IMR-90 (cell line): ENCODE data around the gene WBP1. TPM values are rescaled to one million over a fixed set of nuclear protein-coding genes. Genes with fewer than 3 reads are reported as not detected.

ENCODE experiments used
- ATAC-seq: fragments of 200-7000 bp; cut with Tn5 transposase; 2 replicates; pipeline ENCODE4 v1.9.1; 2020; ENCODE audit warnings: low read depth, mild to moderate bottlenecking, moderate library complexity
- BruUV-seq: library from RNA; stranded (reverse); fragments of 400-500 nt; replicated peaks from 2 replicates; lab custom pipeline; 2021; lab: Mats Ljungman, UMichigan
- CTCF ChIA-PET: fragments of 300-600 bp; formaldehyde crosslinking; extraction: SDS; loops from one replicate; lab custom pipeline; 2021; ENCODE audit warnings: antibody characterized with exemption; lab: Yijun Ruan, JAX
- POLR2A ChIA-PET: fragments of 300-600 bp; sonication (Branson Sonifier 250); formaldehyde crosslinking; loops from one replicate; lab custom pipeline; 2022; ENCODE audit warnings: antibody characterized with exemption; ENCODE audit not compliant: unreplicated experiment; lab: Charles Lee
- DNase-seq: peaks from one replicate; pipeline ENCODE4 v3.0.0; 2013
- H2AFZ ChIP-seq: replicated peaks from 2 replicates; pipeline ENCODE3; 2013; ENCODE audit warnings: low read length, mild to moderate bottlenecking; ENCODE audit not compliant: poor library complexity
- H2AK5ac ChIP-seq: 2 replicates; pipeline ENCODE4 v1.6.1; 2013; ENCODE audit warnings: low read depth, low read length, inconsistent platforms
- H2AK9ac ChIP-seq: replicated peaks from 2 replicates; pipeline ENCODE3; 2013; ENCODE audit warnings: mild to moderate bottlenecking, low read depth, low read length, moderate library complexity; ENCODE audit not compliant: poor library complexity
- H2BK120ac ChIP-seq: 2 replicates; pipeline ENCODE4 v1.6.1; 2013; ENCODE audit warnings: low read depth, low read length, inconsistent platforms
- H2BK15ac ChIP-seq: 3 replicates; pipeline ENCODE4 v1.6.1; 2013; ENCODE audit warnings: low read depth, low read length, inconsistent platforms
- H2BK20ac ChIP-seq: 2 replicates; pipeline ENCODE4 v1.6.1; 2013; ENCODE audit warnings: low read depth, mild to moderate bottlenecking, inconsistent platforms, low read length, moderate library complexity
- H2BK5ac ChIP-seq: 2 replicates; pipeline ENCODE4 v1.6.1; 2013; ENCODE audit warnings: mild to moderate bottlenecking, low read depth, low read length, inconsistent platforms; ENCODE audit not compliant: poor library complexity, severe bottlenecking
- H3K14ac ChIP-seq: replicated peaks from 2 replicates; pipeline ENCODE4 v1.6.1; 2013; ENCODE audit warnings: low read depth, low read length, inconsistent platforms
- H3K18ac ChIP-seq: 2 replicates; pipeline ENCODE4 v1.6.1; 2013; ENCODE audit warnings: low read depth, low read length, control low read depth
- H3K23ac ChIP-seq: 2 replicates; pipeline ENCODE4 v1.6.1; 2013; ENCODE audit warnings: low read depth, low read length, inconsistent platforms
- H3K27ac ChIP-seq: 2 replicates; pipeline ENCODE4 v1.5.1; 2013; ENCODE audit warnings: mild to moderate bottlenecking, control low read depth, low read length; ENCODE audit not compliant: insufficient read depth
- H3K27me3 ChIP-seq: 2 replicates; pipeline ENCODE4 v1.6.1; 2013; ENCODE audit warnings: low read length; ENCODE audit not compliant: control insufficient read depth, insufficient read depth
- H3K36me3 ChIP-seq: 2 replicates; pipeline ENCODE4 v1.6.1; 2013; ENCODE audit warnings: low read length, mixed read lengths; ENCODE audit not compliant: control insufficient read depth, insufficient read depth
- H3K4ac ChIP-seq: 2 replicates; pipeline ENCODE4 v1.6.1; 2013; ENCODE audit warnings: low read depth, low read length, inconsistent platforms
- H3K4me1 ChIP-seq: 2 replicates; pipeline ENCODE4 v1.6.1; 2013; ENCODE audit warnings: low read length, mixed read lengths; ENCODE audit not compliant: control insufficient read depth, insufficient read depth
- H3K4me2 ChIP-seq: 2 replicates; pipeline ENCODE4 v1.6.1; 2013; ENCODE audit warnings: low read depth, mild to moderate bottlenecking, control low read depth, low read length, moderate library complexity
- H3K4me3 ChIP-seq: 2 replicates; pipeline ENCODE4 v1.5.1; 2013; ENCODE audit warnings: low read depth, mild to moderate bottlenecking, control low read depth, low read length, moderate library complexity; ENCODE audit not compliant: insufficient read depth
- H3K56ac ChIP-seq: 2 replicates; pipeline ENCODE4 v1.6.1; 2013; ENCODE audit warnings: low read length, inconsistent platforms; ENCODE audit not compliant: insufficient read depth; ENCODE audit errors: extremely low read depth
- H3K79me1 ChIP-seq, 2 experiments: 2 replicates each; pipeline ENCODE4 v1.6.1; 2013; ENCODE audit warnings: low read length in 2 of 2, inconsistent platforms in 1 of 2, low read depth in 1 of 2
- H3K9ac ChIP-seq: 2 replicates; pipeline ENCODE4 v1.6.1; 2013; ENCODE audit warnings: low read depth, low read length, control low read depth
- H3K9me1 ChIP-seq: 2 replicates; pipeline ENCODE4 v1.6.1; 2013; ENCODE audit warnings: low read length, inconsistent platforms; ENCODE audit not compliant: insufficient read depth
- H3K9me3 ChIP-seq: 2 replicates; pipeline ENCODE4 v1.6.1; 2013; ENCODE audit warnings: low read length; ENCODE audit not compliant: control insufficient read depth, insufficient read depth
- H4K20me1 ChIP-seq: 2 replicates; pipeline ENCODE4 v1.6.1; 2013; ENCODE audit warnings: low read length, inconsistent platforms; ENCODE audit not compliant: insufficient read depth
- H4K5ac ChIP-seq: 2 replicates; pipeline ENCODE4 v1.6.1; 2013; ENCODE audit warnings: mild to moderate bottlenecking, low read depth, low read length, control low read depth
- H4K8ac ChIP-seq, 2 experiments: 2 replicates each; pipeline ENCODE4 v1.6.1; 2013; ENCODE audit warnings: low read depth in 2 of 2, low read length in 2 of 2, control low read depth in 1 of 2, inconsistent platforms in 1 of 2
- H4K91ac ChIP-seq: 2 replicates; pipeline ENCODE4 v1.6.1; 2013; ENCODE audit warnings: low read depth, low read length, inconsistent platforms; ENCODE audit not compliant: insufficient read depth
- BHLHE40 ChIP-seq: fragments of 150-350 bp; IDR thresholded peaks from 2 replicates; pipeline ENCODE4 v1.6.1; 2016; ENCODE audit warnings: mild to moderate bottlenecking, low read depth, low read length
- CEBPB ChIP-seq: IDR thresholded peaks from 2 replicates; pipeline ENCODE4 v1.6.1; 2012; ENCODE audit warnings: low read depth, low read length, improper control_type of control experiment
- MAZ ChIP-seq: IDR thresholded peaks from 2 replicates; pipeline ENCODE4 v1.6.1; 2012; ENCODE audit warnings: low read depth, mild to moderate bottlenecking, low read length, improper control_type of control experiment, moderate library complexity, borderline replicate concordance
- NFE2L2 ChIP-seq: fragments of 150-350 bp; IDR thresholded peaks from 2 replicates; pipeline ENCODE4 v1.6.1; 2016; ENCODE audit warnings: low read depth, mild to moderate bottlenecking, low read length
- POLR2A ChIP-seq: IDR thresholded peaks from 2 replicates; pipeline ENCODE4 v1.6.1; 2012; ENCODE audit warnings: mild to moderate bottlenecking, low read depth, low read length
- RFX5 ChIP-seq: IDR thresholded peaks from 2 replicates; pipeline ENCODE4 v1.8.0; 2012; ENCODE audit warnings: low read depth, mild to moderate bottlenecking, low read length, moderate library complexity
- WGBS, 2 experiments: methylation state at CpG; one replicate each; pipeline versions ENCODE4 v1.1.5 to v1.1.7; 2013; ENCODE audit warnings: missing lambda C conversion rate in 2 of 2; ENCODE audit not compliant: insufficient read length in 1 of 2; ENCODE audit errors: extremely low coverage in 2 of 2; 5-methylcytosine and 5-hydroxymethylcytosine counted together
- dilution Hi-C: fragments of 300-500 bp; cut with HindIII; formaldehyde crosslinking; loops from one replicate; pipeline ENCODE4 v1.14.3; 2018; ENCODE audit warnings: low sequenced_read_pairs; ENCODE audit not compliant: unreplicated experiment
- in situ Hi-C: fragments of 300-500 bp; cut with MboI; formaldehyde crosslinking; loops from 3 replicates; pipeline ENCODE4 v1.14.3; 2019; ENCODE audit warnings: low sequenced_read_pairs, inconsistent platforms, mixed read lengths
- intact Hi-C: fragments of 100-400 bp; cut with micrococcal nuclease; formaldehyde crosslinking; loops from 2 replicates; pipeline ENCODE4 v1.10.0; 2022
- polyA plus RNA-seq, 3 experiments: library from polyadenylated mRNA; depleted of rRNA; stranded (reverse); fragments of >200 nt; gene quantifications; 2 replicates each; pipeline ENCODE4 v1.2.3, GENCODE V29; 2012; ENCODE audit warnings: low replicate concordance in 1 of 3
- total RNA-seq: library from RNA; depleted of rRNA; stranded (reverse); fragments of >200 nt; gene quantifications from 2 replicates; pipeline ENCODE4 v1.2.3, GENCODE V29; 2012
- TF ChIP-seq, protein P1 (sequence below): fragments of 150-350 bp; IDR thresholded peaks from 2 replicates; pipeline ENCODE4 v1.6.1; 2017; ENCODE audit warnings: mild to moderate bottlenecking, antibody characterized with exemption, low read length, low read depth
- TF ChIP-seq, protein P2 (sequence below): conservative IDR thresholded peaks from 2 replicates; pipeline ENCODE4 v1.5.1; 2012; ENCODE audit warnings: mild to moderate bottlenecking, low read depth, low read length, improper control_type of control experiment

WBP1 gene
- total and polyA plus RNA-seq, 2 of the 4 experiments (the other 2 are of a cell fraction), result 22.9 to 78.5 TPM

DNA sequence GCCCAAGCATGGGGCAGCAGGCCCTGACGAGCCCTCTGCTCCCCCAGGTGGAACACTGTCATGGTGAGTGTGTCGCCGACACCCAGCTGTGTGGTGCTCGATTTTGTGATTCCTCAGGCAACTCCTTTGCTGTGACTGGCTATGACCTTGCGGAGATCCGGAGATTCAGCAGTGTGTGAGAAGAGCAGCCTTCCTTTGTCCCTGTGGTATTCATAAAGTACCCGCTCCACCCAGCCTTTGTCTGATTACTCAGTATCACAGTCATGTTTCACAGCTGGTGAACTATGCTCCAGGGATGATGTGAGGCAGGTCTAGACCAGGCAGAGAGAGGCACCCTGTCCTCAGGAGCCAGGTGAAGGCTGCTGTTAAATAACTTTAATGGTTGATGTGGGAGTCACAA is 32.7 kb upstream of the WBP1 start:
- WGBS, 2 experiments, result 78% methylated on average over 5 of the region's 7 CpGs; no CpG with 5 or more reads in 1 of the 2 experiments

More for the DNA sequence above, 32.7 kb upstream of the WBP1 start:
- intact Hi-C loops (no loop called here), dilution Hi-C loops (no loop called here), in situ Hi-C loops (no loop called here)
- H2BK20ac ChIP-seq, result no peak overlapping the region
- H3K18ac ChIP-seq, result no peak overlapping the region
- ChIA-PET POLR2A (no interaction called here), CTCF (no interaction called here)
- no peak overlapping the region for H2BK15ac ChIP-seq
- peaks cover 7% of the 10 kb centered on the region for H3K9me1 ChIP-seq
- no peak overlapping the region for H2BK5ac ChIP-seq
- H3K56ac ChIP-seq, result no peak overlapping the region
- H2AFZ ChIP-seq, result no peak overlapping the region
- H4K91ac ChIP-seq, result no peak overlapping the region
- H3K4ac ChIP-seq, result no peak overlapping the region
- H3K4me3 ChIP-seq, result no peak overlapping the region
- H3K4me1 ChIP-seq, result peaks cover 3% of the 10 kb centered on the region
- H3K23ac ChIP-seq, result no peak overlapping the region
- DNase-seq, result no peak
- no peak overlapping the region for H2BK120ac ChIP-seq
- peaks cover 54% of the 10 kb centered on the region for H3K36me3 ChIP-seq
- no peaks in the 10 kb centered on the region for H3K9me3 ChIP-seq
- no peak overlapping the region for H3K9ac ChIP-seq
- TF ChIP-seq CEBPB (no peak), POLR2A (no peak), MAZ (no peak), BHLHE40 (no peak), RFX5 (no peak), NFE2L2 (no peak)
- TF ChIP-seq, protein P1, sequence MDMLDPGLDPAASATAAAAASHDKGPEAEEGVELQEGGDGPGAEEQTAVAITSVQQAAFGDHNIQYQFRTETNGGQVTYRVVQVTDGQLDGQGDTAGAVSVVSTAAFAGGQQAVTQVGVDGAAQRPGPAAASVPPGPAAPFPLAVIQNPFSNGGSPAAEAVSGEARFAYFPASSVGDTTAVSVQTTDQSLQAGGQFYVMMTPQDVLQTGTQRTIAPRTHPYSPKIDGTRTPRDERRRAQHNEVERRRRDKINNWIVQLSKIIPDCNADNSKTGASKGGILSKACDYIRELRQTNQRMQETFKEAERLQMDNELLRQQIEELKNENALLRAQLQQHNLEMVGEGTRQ, result no peak
- TF ChIP-seq, protein P2, sequence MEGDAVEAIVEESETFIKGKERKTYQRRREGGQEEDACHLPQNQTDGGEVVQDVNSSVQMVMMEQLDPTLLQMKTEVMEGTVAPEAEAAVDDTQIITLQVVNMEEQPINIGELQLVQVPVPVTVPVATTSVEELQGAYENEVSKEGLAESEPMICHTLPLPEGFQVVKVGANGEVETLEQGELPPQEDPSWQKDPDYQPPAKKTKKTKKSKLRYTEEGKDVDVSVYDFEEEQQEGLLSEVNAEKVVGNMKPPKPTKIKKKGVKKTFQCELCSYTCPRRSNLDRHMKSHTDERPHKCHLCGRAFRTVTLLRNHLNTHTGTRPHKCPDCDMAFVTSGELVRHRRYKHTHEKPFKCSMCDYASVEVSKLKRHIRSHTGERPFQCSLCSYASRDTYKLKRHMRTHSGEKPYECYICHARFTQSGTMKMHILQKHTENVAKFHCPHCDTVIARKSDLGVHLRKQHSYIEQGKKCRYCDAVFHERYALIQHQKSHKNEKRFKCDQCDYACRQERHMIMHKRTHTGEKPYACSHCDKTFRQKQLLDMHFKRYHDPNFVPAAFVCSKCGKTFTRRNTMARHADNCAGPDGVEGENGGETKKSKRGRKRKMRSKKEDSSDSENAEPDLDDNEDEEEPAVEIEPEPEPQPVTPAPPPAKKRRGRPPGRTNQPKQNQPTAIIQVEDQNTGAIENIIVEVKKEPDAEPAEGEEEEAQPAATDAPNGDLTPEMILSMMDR, result no peak
- no peak overlapping the region for H2AK5ac ChIP-seq
- H3K79me1 ChIP-seq, result peaks cover 2 to 8% of the 10 kb centered on the region in 2 experiments; a peak in 2 of 4 replicates
- H3K27me3 ChIP-seq, result no peaks in the 10 kb centered on the region
- H4K5ac ChIP-seq, result no peak overlapping the region
- H2AK9ac ChIP-seq, result peak overlapping the region; percentile 11
- H4K8ac ChIP-seq, result no peak overlapping the region
- no peak overlapping the region for H3K14ac ChIP-seq
- no peak for ATAC-seq
- H3K4me2 ChIP-seq, result no peak overlapping the region
- H4K20me1 ChIP-seq, result 0 out of 2 replicates have a peak, but pooled peaks cover 3% of the 10 kb centered on the region
- no peak overlapping the region for H3K27ac ChIP-seq
- no TSS peak for BruUV-seq
